WI38 (cell line): ENCODE data around the gene SSTR5.

ENCODE experiments used
- H3K4me3 ChIP-seq: 2 replicates; pipeline ENCODE4 v1.5.1; 2011; ENCODE audit warnings: low read depth, mild to moderate bottlenecking, control low read depth, low read length
- TF ChIP-seq, protein P1 (sequence below): IDR thresholded peaks from 2 replicates; pipeline ENCODE4 v1.5.1; 2012; ENCODE audit warnings: low read depth, mild to moderate bottlenecking, control low read depth, low read length

The SSTR5 gene

DNA sequence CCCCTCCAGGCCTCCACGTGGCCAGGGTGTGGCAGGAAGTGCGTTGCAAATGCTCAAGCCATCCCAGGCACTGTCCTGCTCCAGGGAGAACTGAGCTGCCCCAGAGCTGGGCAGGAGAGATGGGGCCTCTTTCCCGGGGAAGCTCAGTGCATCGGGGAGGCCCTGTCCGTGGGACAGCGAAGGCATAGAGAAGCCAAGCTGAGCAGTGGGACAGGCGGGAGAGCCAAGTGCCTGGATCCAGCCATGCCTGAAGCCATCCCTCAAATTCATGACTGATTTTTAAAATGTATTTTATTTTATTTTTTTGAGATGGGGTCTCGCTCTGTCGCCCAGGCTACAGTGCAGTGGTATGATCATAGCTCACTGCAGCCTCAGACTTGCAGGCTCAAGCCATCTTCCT lies 25.4 kb upstream of the SSTR5 start:
- TF ChIP-seq, protein P1, sequence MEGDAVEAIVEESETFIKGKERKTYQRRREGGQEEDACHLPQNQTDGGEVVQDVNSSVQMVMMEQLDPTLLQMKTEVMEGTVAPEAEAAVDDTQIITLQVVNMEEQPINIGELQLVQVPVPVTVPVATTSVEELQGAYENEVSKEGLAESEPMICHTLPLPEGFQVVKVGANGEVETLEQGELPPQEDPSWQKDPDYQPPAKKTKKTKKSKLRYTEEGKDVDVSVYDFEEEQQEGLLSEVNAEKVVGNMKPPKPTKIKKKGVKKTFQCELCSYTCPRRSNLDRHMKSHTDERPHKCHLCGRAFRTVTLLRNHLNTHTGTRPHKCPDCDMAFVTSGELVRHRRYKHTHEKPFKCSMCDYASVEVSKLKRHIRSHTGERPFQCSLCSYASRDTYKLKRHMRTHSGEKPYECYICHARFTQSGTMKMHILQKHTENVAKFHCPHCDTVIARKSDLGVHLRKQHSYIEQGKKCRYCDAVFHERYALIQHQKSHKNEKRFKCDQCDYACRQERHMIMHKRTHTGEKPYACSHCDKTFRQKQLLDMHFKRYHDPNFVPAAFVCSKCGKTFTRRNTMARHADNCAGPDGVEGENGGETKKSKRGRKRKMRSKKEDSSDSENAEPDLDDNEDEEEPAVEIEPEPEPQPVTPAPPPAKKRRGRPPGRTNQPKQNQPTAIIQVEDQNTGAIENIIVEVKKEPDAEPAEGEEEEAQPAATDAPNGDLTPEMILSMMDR = no peak
- H3K4me3 ChIP-seq = no peak overlapping the region

DNA sequence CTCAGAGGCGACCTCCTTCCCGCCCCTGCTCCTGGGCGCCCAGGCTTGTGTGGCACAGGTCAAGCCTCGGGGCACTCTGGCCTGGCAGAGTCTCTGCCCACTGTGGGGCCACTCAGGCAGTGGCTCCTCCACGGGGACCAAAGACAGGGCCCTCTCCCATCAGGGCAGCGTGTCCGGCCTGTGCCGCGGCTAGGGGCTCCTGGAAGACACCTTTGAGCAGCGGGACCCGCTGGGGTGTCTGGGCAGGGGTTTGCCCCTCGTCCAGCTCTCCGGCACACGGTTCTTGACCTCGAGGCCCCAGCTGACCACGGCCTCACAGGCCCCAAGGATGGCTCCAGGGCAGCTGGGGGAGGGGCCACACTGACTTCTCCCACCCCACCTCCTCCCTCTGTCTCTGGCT lies 24.7 kb upstream of the SSTR5 start:
- no peak overlapping the region for H3K4me3 ChIP-seq
- TF ChIP-seq, protein P1 = no peak

DNA sequence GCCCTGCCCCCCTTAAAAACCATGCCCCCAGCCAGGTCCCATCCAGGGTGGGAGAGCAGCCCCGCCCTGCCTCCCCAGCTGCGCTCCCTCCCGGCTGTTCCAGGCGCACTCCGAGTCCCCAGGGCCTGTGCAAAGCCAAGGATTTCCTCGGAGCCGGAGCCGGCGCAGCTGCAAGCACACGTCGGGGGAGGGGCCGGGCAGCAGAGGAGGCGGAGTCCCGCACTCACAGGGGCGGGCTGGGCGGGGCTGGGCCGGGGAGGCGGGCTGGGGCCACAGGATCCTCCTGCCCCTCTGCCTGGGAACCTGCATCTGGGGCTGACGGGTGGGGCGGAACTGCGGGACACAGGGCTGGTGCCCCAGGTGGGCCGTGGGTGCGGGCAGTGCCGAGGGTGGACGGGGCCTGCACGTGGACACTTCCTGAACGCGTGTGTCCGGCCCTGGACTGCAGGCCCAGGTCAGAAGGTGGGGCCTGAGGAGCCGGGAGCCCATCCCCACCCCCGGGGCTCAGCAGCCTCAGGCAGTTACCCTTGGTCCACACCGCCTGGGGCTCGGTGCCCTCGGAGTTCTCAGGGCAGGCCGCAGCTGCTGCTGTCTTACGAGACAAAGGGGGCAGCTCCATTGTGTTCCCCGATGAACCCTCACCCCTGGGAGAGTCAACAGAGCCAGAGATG lies 24.0 kb upstream of the SSTR5 start:
- TF ChIP-seq, protein P1 = no peak
- no peak overlapping the region for H3K4me3 ChIP-seq

DNA sequence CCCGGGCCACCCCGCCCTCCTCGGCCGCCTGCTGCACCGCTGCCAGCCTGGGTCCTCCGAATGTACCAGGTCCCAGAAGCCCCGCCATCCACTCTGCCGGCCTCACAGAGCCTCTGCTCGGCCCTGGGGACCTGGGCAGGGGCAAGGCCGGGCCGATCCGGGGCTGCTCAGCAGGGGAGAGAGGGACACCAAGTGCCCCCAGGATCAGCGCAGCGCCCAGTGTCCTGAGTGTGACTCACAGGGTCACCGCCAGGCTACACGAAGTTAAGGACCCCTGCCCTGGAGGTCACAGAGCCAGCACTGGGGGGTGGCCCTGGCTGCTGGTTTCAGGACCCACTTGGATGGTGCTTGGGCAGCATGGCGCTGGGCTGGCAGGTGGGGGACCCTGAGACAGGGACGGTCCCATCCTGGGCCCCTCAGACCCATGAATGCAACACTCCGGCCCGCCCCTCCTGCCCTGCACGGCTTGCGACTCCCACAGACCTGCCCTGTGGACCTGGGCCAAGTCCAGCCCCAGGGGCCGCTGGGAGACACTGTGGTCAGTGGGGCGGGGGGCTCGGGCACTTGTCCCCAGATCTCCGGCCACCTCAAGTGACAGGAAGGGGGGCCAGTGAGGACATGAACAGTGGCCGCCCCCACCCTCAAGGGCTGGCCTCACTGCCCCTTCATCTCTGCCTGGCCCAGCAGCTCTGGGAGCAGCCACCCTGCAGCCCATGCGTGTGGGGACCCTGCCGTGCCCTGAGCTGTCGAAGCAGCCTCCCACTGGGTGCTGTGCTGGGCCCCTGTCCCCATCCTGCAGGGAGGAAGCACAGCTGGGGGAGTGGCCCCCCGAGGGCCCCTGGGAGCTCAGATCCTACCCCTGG lies 23.2 kb upstream of the SSTR5 start:
- no peak overlapping the region for H3K4me3 ChIP-seq
- TF ChIP-seq, protein P1 = no peak

DNA sequence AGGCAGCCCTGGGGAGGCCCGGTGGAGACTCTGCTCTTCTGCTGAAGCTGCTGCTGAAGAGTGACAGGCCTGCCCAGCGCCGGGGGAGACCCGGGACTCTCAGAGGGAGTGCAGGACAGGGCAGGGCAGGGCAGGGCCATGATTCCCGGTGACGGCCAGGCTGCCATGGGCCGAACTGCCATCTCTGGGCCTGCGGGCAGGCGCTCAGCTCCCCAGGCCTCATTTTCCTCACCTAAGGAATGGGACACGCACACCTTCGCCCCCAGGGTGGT lies 22.6 kb upstream of the SSTR5 start:
- H3K4me3 ChIP-seq = no peak overlapping the region
- TF ChIP-seq, protein P1 = no peak

DNA sequence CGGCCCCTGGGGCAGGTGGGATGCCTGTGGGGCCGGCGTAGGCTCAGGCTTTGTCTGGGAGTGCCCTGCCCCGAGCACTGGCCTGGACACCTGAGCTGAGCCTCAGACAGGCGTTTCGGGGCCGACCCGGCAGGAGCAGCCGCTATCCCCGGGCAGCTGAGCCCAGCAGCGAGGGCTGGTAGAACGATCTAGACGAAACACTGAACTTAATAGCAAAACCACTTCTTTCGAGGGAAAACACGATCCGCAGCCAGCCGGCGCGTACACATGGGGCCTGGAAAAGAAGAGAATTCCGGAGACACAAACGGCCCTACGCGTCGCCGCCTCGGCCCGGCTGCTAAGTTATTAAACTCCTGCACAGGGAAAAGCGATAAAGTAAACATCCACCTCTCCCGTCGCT lies 22.0 kb upstream of the SSTR5 start:
- H3K4me3 ChIP-seq = no peak overlapping the region
- TF ChIP-seq, protein P1 = no peak

DNA sequence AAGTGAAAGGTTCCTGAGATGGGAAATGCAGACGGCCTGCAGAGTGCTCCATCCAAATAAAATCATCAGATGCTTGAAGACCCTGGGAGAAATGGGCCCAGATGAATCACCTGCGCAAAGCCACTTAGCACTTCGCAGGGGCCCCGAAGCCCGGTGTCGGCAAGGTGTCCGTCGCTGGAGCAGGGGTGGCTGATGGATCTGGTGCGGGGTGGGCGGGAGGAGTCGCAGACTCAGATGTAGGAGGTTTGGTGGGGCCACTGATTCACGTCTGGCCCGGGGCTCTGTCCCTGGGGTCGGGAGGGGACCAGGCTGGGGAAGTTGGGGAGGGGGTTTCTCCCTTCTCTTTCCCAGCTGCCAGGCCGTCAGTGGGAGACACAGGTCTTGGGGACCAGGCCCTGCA lies 21.6 kb upstream of the SSTR5 start:
- TF ChIP-seq, protein P1 = no peak
- H3K4me3 ChIP-seq = no peak overlapping the region
